ENCODE data around the gene GPR132.

- TF ChIP-seq CTCF (IDR thresholded peaks at IDR 0.05; ENCODE audit: extremely low read depth in 1 of 2, insufficient read depth in 1 of 2, low read depth in 1 of 2, low read length in 2 of 2) = no peak
- TF ChIP-seq POLR2A (IDR thresholded peaks at IDR 0.05; ENCODE audit: low read depth, low read length) = no peak
- TF ChIP-seq, protein P1, sequence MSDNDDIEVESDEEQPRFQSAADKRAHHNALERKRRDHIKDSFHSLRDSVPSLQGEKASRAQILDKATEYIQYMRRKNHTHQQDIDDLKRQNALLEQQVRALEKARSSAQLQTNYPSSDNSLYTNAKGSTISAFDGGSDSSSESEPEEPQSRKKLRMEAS (IDR thresholded peaks at IDR 0.05; ENCODE audit: insufficient read depth, insufficient read length) = no peak
- no peak for TF ChIP-seq FOS (IDR thresholded peaks at IDR 0.05; ENCODE audit: borderline replicate concordance, insufficient read depth, low read length)
- no peak for TF ChIP-seq EZH2 (IDR thresholded peaks at IDR 0.05; ENCODE audit: borderline replicate concordance, low read depth, low read length, severe bottlenecking)
- no peak for TF ChIP-seq JUN (IDR thresholded peaks at IDR 0.05; ENCODE audit: borderline replicate concordance, insufficient read depth, insufficient read length, low read depth)
- no peak for TF ChIP-seq POLR2AphosphoS5 (IDR thresholded peaks at IDR 0.05; ENCODE audit: insufficient read depth, low read depth, low read length)
- no peak for TF ChIP-seq MYC (IDR thresholded peaks at IDR 0.05; ENCODE audit: low read depth, low read length)
- no peak for TF ChIP-seq GATA2 (IDR thresholded peaks at IDR 0.05; ENCODE audit: insufficient read depth, insufficient read length, low read depth, low read length)
Observed at GRCh38 chr14:105060751-105061427, 4.3 kb downstream of the GPR132 start.
